K562 (cell line): Measurements from ENCODE around the gene RNPEPL1. TPM values are rescaled to one million over a fixed set of nuclear protein-coding genes. Genes with fewer than 3 reads are reported as not detected.

ENCODE experiments used
- ATAC-seq: fragments of 200-7000 bp; cut with Tn5 transposase; 3 replicates; pipeline ENCODE4 v1.9.1; 2020; ENCODE audit warnings: moderate library complexity
- BruUV-seq: library from RNA; stranded (reverse); fragments of 400-500 nt; replicated peaks from 2 replicates; lab custom pipeline; 2021; lab: Mats Ljungman, UMichigan
- CTCF ChIA-PET: fragments of 300-600 bp; formaldehyde crosslinking; extraction: SDS; loops from one replicate; lab custom pipeline; 2021; ENCODE audit warnings: low intra/inter-chr PET ratio; lab: Yijun Ruan, JAX
- POLR2A ChIA-PET: fragments of 300-600, 350-650 bp; sonication (Branson Sonifier 250); formaldehyde crosslinking; extraction: SDS; loops from one replicate; lab custom pipeline; 2021; ENCODE audit warnings: antibody characterized with exemption, inconsistent platforms; lab: Yijun Ruan, JAX
- DNase-seq, 4 experiments: peaks; one replicate each; pipeline versions ENCODE4 v3.0.0 to v3.0.0-alpha.2; 2011 to 2018; ENCODE audit warnings: low spot score in 3 of 4, mixed read lengths in 3 of 4; ENCODE audit errors: extremely low read depth in 1 of 4
- FAIRE-seq: peaks from 2 replicates; lab custom pipeline; 2011; peaks lifted over from hg19 to GRCh38; lab: Jason Lieb, UNC
- H2AFZ ChIP-seq: 2 replicates; pipeline ENCODE4 v1.6.0; 2011; ENCODE audit warnings: low read depth, low read length, control low read depth, inconsistent platforms
- H3K27ac ChIP-seq: fragments of 200-600 bp; 3 replicates; pipeline ENCODE4 v1.8.0; 2011; ENCODE audit warnings: low read depth, mild to moderate bottlenecking, control low read depth, inconsistent platforms, low read length, moderate library complexity, mixed read lengths; ENCODE audit errors: extremely low read depth
- H3K27me3 ChIP-seq, 2 experiments: fragments of 300-600 bp in 1 of 2; 2 replicates in 1 of 2; 3 replicates in 1 of 2; pipeline versions ENCODE4 v1.6.0 to v1.8.0; 2011; ENCODE audit warnings: inconsistent platforms in 2 of 2, low read length in 2 of 2, mild to moderate bottlenecking in 1 of 2, mixed read lengths in 1 of 2, moderate library complexity in 1 of 2; ENCODE audit not compliant: control insufficient read depth in 2 of 2, insufficient read depth in 2 of 2
- H3K36me3 ChIP-seq: fragments of 300-600 bp; 3 replicates; pipeline ENCODE4 v1.8.0; 2011; ENCODE audit warnings: mild to moderate bottlenecking, low read length, inconsistent platforms; ENCODE audit not compliant: control insufficient read depth, insufficient read depth
- H3K4me1 ChIP-seq, 2 experiments: fragments of 200-600 bp in 1 of 2; replicated peaks in 1 of 2; 2 replicates in 1 of 2; 3 replicates in 1 of 2; pipeline versions ENCODE4 v1.5.1 to v1.8.0; 2011; ENCODE audit warnings: inconsistent platforms in 2 of 2, low read length in 2 of 2, mild to moderate bottlenecking in 1 of 2, mixed read lengths in 1 of 2, moderate library complexity in 1 of 2; ENCODE audit not compliant: control insufficient read depth in 2 of 2, insufficient read depth in 2 of 2
- H3K4me2 ChIP-seq: 2 replicates; pipeline ENCODE4 v1.6.1; 2011; ENCODE audit warnings: low read length, control low read depth, inconsistent platforms, mixed read lengths; ENCODE audit not compliant: insufficient read depth
- H3K4me3 ChIP-seq: fragments of 200-600 bp; sonication (generic), shearing (Covaris generic); 2 replicates; pipeline ENCODE4 v1.5.1; 2016; ENCODE audit warnings: control low read depth, inconsistent platforms
- H3K79me2 ChIP-seq: fragments of 200-600 bp; 3 replicates; pipeline ENCODE4 v1.8.0; 2011; ENCODE audit warnings: low read length, inconsistent platforms; ENCODE audit not compliant: control insufficient read depth, insufficient read depth
- H3K9ac ChIP-seq, 2 experiments: 2 replicates each; pipeline versions ENCODE4 v1.6.0 to v1.6.1; 2011; ENCODE audit warnings: low read depth in 2 of 2, low read length in 2 of 2, control low read depth in 1 of 2, inconsistent platforms in 1 of 2, mild to moderate bottlenecking in 1 of 2, mixed read lengths in 1 of 2; ENCODE audit not compliant: insufficient read depth in 1 of 2
- H3K9me1 ChIP-seq: one replicate; pipeline ENCODE4 v1.6.0; 2011; ENCODE audit warnings: inconsistent platforms, mild to moderate bottlenecking, low read length, moderate library complexity; ENCODE audit not compliant: control insufficient read depth, insufficient read depth
- H3K9me3 ChIP-seq: replicated peaks from 2 replicates; pipeline ENCODE4 v1.5.1; 2011; ENCODE audit warnings: low read depth, low read length, inconsistent platforms; ENCODE audit not compliant: control insufficient read depth, insufficient read depth
- H4K20me1 ChIP-seq: replicated peaks from 2 replicates; pipeline ENCODE4 v1.6.1; 2011; ENCODE audit warnings: low read length, inconsistent platforms, mixed read lengths; ENCODE audit not compliant: control insufficient read depth, insufficient read depth
- DACH1 ChIP-seq: fragments of 450-650 bp; IDR thresholded peaks from 2 replicates; pipeline ENCODE4 v1.6.1; 2018; ENCODE audit not compliant: partially characterized antibody
- DNMT1 ChIP-seq: fragments of 450-650 bp; IDR thresholded peaks from 2 replicates; pipeline ENCODE4 v1.6.1; 2016; ENCODE audit warnings: antibody characterized with exemption, mild to moderate bottlenecking
- FOXA1 ChIP-seq: fragments of 450-650 bp; IDR thresholded peaks from 2 replicates; pipeline ENCODE4 v1.6.1; 2016; ENCODE audit warnings: mild to moderate bottlenecking, borderline replicate concordance
- HIVEP1 ChIP-seq: fragments of 250-450 bp; sonication (Bioruptor Pico); IDR thresholded peaks from 2 replicates; pipeline ENCODE4 v1.4.0; 2020; ENCODE audit warnings: mild to moderate bottlenecking
- KHSRP ChIP-seq: fragments of 450-650 bp; IDR thresholded peaks from 2 replicates; pipeline ENCODE4 v1.6.1; 2017
- MEIS2 ChIP-seq: fragments of 450-650 bp; IDR thresholded peaks from 2 replicates; pipeline ENCODE4 v1.6.1; 2014; ENCODE audit warnings: mild to moderate bottlenecking; ENCODE audit not compliant: partially characterized antibody
- NCOA2 ChIP-seq, 2 experiments: fragments of 450-650 bp; IDR thresholded peaks; 2 replicates each; pipeline ENCODE4 v1.6.1; 2018; ENCODE audit warnings: mild to moderate bottlenecking in 2 of 2, moderate library complexity in 1 of 2; ENCODE audit not compliant: partially characterized antibody in 2 of 2
- PRMT5 ChIP-seq: sonication (generic); formaldehyde crosslinking; IDR thresholded peaks from 2 replicates; pipeline ENCODE4 v1.5.0; 2020; ENCODE audit warnings: missing genetic modification reagents
- RBM17 ChIP-seq: fragments of 200-400 bp; formaldehyde crosslinking; IDR thresholded peaks from 2 replicates; pipeline ENCODE4 v1.6.1; 2017; ENCODE audit warnings: low read depth, mild to moderate bottlenecking, low read length, borderline replicate concordance
- SMAD4 ChIP-seq: fragments of 250-450 bp; sonication (Bioruptor Pico); conservative IDR thresholded peaks from 2 replicates; pipeline ENCODE4 v1.8.0; 2021; ENCODE audit warnings: inconsistent platforms, mild to moderate bottlenecking, moderate library complexity
- TEAD4 ChIP-seq, 2 experiments: sonication (generic) in 1 of 2; formaldehyde crosslinking in 1 of 2; IDR thresholded peaks; 2 replicates each; pipeline versions ENCODE4 v1.6.1 to v1.8.0; 2012 to 2022; ENCODE audit warnings: borderline replicate concordance in 1 of 2, inconsistent platforms in 1 of 2, low read length in 1 of 2, mild to moderate bottlenecking in 1 of 2, missing genetic modification reagents in 1 of 2
- ZBTB1 ChIP-seq: sonication (generic); formaldehyde crosslinking; IDR thresholded peaks from 2 replicates; pipeline ENCODE4 v1.8.1; 2023; ENCODE audit warnings: missing genetic modification reagents, low read depth, mild to moderate bottlenecking, borderline replicate concordance
- ZNF143 ChIP-seq: sonication (generic); formaldehyde crosslinking; IDR thresholded peaks from 2 replicates; pipeline ENCODE4 v1.9.0; 2022; ENCODE audit warnings: mild to moderate bottlenecking, missing genetic modification reagents
- ZNF274 ChIP-seq: IDR thresholded peaks from 2 replicates; pipeline ENCODE4 v1.6.1; 2011; ENCODE audit warnings: low read depth, mild to moderate bottlenecking, low read length, moderate library complexity, borderline replicate concordance
- ZNF76 ChIP-seq: fragments of 250-450 bp; sonication (Bioruptor Pico); IDR thresholded peaks from 2 replicates; pipeline ENCODE4 v1.4.0; 2020; ENCODE audit warnings: mild to moderate bottlenecking, moderate library complexity, borderline replicate concordance
- WGBS: fragments of 100-300 bp; shearing (Covaris generic); methylation state at CpG from one replicate; pipeline ENCODE4 v1.1.6; 2016; ENCODE audit warnings: low coverage, mixed read lengths; ENCODE audit not compliant: insufficient coverage; ENCODE audit errors: missing lambda C conversion rate; 5-methylcytosine and 5-hydroxymethylcytosine counted together
- in situ Hi-C: fragments of 300-500 bp; cut with MboI; formaldehyde crosslinking; loops from 4 replicates; pipeline ENCODE4 v1.15.0; 2018; ENCODE audit warnings: inconsistent platforms, mixed read lengths
- intact Hi-C: fragments of 100-400 bp; cut with micrococcal nuclease; formaldehyde crosslinking; loops from 2 replicates; pipeline ENCODE4 v1.14.2; 2022
- polyA plus RNA-seq, 8 experiments: library from polyadenylated mRNA; depleted of rRNA in 4 of 8; stranded (reverse) in 5 of 8; unstranded in 3 of 8; fragments of >200 nt; fragmentation: Nextera tagmentation in 2 of 8; fragmentation: Illumina TruSeq in 1 of 8; extraction: Ambion mirVana in 2 of 8; extraction: Trizol in 1 of 8; gene quantifications; 2 replicates each; pipeline versions ENCODE4 v1.2.1 to v1.2.3, GENCODE V29; 2011 to 2014; ENCODE audit warnings: inconsistent platforms in 1 of 8, missing spikeins in 1 of 8
- total RNA-seq, 7 experiments: library from RNA; depleted of rRNA in 6 of 7; stranded (reverse); fragments of >200 nt in 6 of 7; fragmentation: Illumina TruSeq in 2 of 7; extraction: Trizol in 2 of 7; gene quantifications; 2 replicates each; pipeline versions ENCODE4 v1.2.1 to v1.2.3, GENCODE V29; 2011 to 2021; ENCODE audit warnings: low replicate concordance in 1 of 7
- TF ChIP-seq, protein P1 (sequence below): sonication (generic); formaldehyde crosslinking; IDR thresholded peaks from 2 replicates; pipeline ENCODE4 v1.8.0; 2023; ENCODE audit warnings: mild to moderate bottlenecking, missing genetic modification reagents

The RNPEPL1 gene
- total and polyA plus RNA-seq, 9 of the 15 experiments (the other 6 are each of a cell fraction or from before 2014, with no cell fraction given) = 0.07 to 38.7 (median 5.6) TPM

DNA sequence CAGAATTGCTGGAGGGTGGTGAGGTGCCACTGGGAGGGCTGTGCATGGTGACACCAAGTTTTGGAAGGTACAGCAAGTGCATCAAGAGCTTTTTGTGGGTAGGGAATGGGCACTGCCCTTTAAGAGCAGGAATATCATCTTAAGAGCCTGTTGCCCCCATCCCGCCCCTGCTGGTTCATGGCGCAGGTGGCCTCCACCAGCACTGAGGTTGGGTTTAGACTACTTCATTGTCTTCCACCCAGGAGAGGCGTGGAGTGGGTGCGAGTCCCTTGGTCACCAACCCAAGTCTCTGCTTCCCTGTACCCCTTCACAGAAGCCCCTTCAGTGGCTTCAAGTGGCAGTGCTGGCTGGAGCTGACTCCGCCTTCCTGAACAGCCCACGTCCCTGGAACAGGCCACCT, 7.8 kb downstream of the RNPEPL1 start:
- in situ Hi-C loops (no loop called here), intact Hi-C loops (no loop called here)
- Histone ChIP-seq H3K79me2 (peaks cover 15% of the 10 kb centered on the region), H2AFZ (no peak overlapping the region), H3K9me1 (peaks cover 8% of the 10 kb centered on the region), H3K9ac (no peak overlapping the region), H3K36me3 (peaks cover 37% of the 10 kb centered on the region; the same call in 2 of the 3 replicates), H3K4me1 (peaks cover 18 to 48% of the 10 kb centered on the region in 2 experiments), H3K4me3 (no peak overlapping the region), H3K27me3 (no peaks in the 10 kb centered on the region), H3K4me2 (no peak overlapping the region), H3K9me3 (no peaks in the 10 kb centered on the region), H3K27ac (no peak overlapping the region), H4K20me1 (no peaks in the 10 kb centered on the region; the same call in 1 of the 2 replicates)
- no peak for TF ChIP-seq RBM17
- TF ChIP-seq PRMT5 = no peak
- no peak for TF ChIP-seq ZNF76 (CRISPR knock-in tag)
- TF ChIP-seq TEAD4 (IDR thresholded peaks at IDR 0.05; ENCODE audit: low read length) = no peak
- no peak for TF ChIP-seq TEAD4 (CRISPR knock-in tag; IDR thresholded peaks at IDR 0.05; ENCODE audit: borderline replicate concordance)
- no peak for TF ChIP-seq MEIS2
- no peak for TF ChIP-seq ZNF143
- no peak for TF ChIP-seq FOXA1
- no peak for TF ChIP-seq DACH1
- no peak for TF ChIP-seq ZBTB1 (CRISPR knock-in tag)
- no peak for TF ChIP-seq ZNF274
- TF ChIP-seq KHSRP = no peak
- TF ChIP-seq NCOA2 (IDR thresholded peaks at IDR 0.05; ENCODE audit: partially characterized antibody in 2 of 2) = no peak
- TF ChIP-seq DNMT1 = no peak
- no peak for TF ChIP-seq HIVEP1
- no peak for TF ChIP-seq SMAD4 (CRISPR knock-in tag)
- TF ChIP-seq, protein P1, sequence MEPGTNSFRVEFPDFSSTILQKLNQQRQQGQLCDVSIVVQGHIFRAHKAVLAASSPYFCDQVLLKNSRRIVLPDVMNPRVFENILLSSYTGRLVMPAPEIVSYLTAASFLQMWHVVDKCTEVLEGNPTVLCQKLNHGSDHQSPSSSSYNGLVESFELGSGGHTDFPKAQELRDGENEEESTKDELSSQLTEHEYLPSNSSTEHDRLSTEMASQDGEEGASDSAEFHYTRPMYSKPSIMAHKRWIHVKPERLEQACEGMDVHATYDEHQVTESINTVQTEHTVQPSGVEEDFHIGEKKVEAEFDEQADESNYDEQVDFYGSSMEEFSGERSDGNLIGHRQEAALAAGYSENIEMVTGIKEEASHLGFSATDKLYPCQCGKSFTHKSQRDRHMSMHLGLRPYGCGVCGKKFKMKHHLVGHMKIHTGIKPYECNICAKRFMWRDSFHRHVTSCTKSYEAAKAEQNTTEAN (CRISPR knock-in tag) = no peak
- ChIA-PET POLR2A (interaction anchor here (0.5 to 0.7 kb wide), 4 partner anchors 11 to 526 kb away, joined by 3 read pairs; no protein-coding TSS in a partner anchor), CTCF (no interaction called here)
- BruUV-seq = no TSS peak
- ATAC-seq (no peak), DNase-seq (no peak), FAIRE-seq (no peak)
- 97% methylated on average over 3 of the region's 6 CpGs for WGBS
